Brain microvascular endothelial cell (primary cell): ENCODE results near the gene REPS1.
A peak's percentile ranks its signal among the peaks of the same experiment; 100 is the strongest.

Experiments used
- DNase-seq: peaks from one replicate; pipeline ENCODE4 v3.0.0-alpha.2; 2020
- H3K27ac ChIP-seq: fragments of 250-450 bp; sonication (Bioruptor Pico); 2 replicates; pipeline ENCODE4 v1.5.1; 2020; ENCODE audit warnings: mild to moderate bottlenecking, moderate library complexity
- H3K27me3 ChIP-seq: fragments of 250-450 bp; sonication (Bioruptor Pico); replicated peaks from 2 replicates; pipeline ENCODE4 v1.5.1; 2020; ENCODE audit warnings: mild to moderate bottlenecking
- H3K36me3 ChIP-seq: fragments of 250-450 bp; sonication (Bioruptor Pico); replicated peaks from 2 replicates; pipeline ENCODE4 v1.5.1; 2020; ENCODE audit warnings: mild to moderate bottlenecking
- H3K4me3 ChIP-seq: 2 replicates; pipeline ENCODE4 v1.5.1; 2011; ENCODE audit warnings: low read depth, mild to moderate bottlenecking, control low read depth, low read length, moderate library complexity
- in situ Hi-C: cut with HindIII; loops from 2 replicates; pipeline ENCODE4 v1.10.0; 2017; ENCODE audit warnings: low sequenced_read_pairs, low pct_ligation_motif_present
- TF ChIP-seq, protein P1 (sequence below): IDR thresholded peaks from 2 replicates; pipeline ENCODE4 v1.5.1; 2011; ENCODE audit warnings: low read depth, mild to moderate bottlenecking, moderate library complexity, low read length, control low read depth, inconsistent platforms; ENCODE audit errors: missing control alignments

The REPS1 gene

DNA sequence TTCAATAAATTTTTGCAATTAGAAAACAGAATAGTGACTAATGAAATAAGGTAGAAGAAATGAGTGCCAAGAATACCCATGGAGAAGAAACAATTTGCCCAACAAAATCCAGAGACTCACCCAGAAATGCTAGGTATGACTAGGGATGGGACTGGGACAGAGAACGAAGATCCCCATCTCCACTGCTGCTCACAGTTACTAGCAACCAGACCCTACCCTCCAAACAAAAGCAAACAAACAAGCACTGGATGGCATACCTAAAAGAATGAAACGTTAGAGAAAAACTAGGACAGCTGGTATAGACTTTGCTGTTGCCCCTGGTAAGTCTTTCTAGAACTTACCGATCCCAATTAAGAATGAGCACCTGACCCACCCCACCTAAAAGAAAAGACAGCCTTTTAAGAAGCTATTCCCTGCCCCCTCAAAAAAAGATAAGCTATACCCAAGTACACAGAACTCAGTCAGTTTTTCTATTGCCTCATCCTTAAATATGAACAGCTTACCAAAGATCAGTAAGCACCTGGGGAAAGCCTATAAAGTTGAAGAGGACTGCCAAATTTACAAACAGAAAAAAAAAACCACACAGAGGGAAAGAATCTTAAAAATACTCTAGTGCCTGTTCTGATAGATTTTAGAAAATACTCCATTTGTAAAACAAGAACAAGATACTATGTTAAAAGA is 31.7 kb downstream of the REPS1 start:
- H3K27me3 ChIP-seq, result no peaks in the 10 kb centered on the region
- no peak overlapping the region for H3K27ac ChIP-seq
- no peaks in the 10 kb centered on the region for H3K36me3 ChIP-seq
- no peak for DNase-seq
- in situ Hi-C loops, result no loop called here
- no peak overlapping the region for H3K4me3 ChIP-seq
- TF ChIP-seq, protein P1, sequence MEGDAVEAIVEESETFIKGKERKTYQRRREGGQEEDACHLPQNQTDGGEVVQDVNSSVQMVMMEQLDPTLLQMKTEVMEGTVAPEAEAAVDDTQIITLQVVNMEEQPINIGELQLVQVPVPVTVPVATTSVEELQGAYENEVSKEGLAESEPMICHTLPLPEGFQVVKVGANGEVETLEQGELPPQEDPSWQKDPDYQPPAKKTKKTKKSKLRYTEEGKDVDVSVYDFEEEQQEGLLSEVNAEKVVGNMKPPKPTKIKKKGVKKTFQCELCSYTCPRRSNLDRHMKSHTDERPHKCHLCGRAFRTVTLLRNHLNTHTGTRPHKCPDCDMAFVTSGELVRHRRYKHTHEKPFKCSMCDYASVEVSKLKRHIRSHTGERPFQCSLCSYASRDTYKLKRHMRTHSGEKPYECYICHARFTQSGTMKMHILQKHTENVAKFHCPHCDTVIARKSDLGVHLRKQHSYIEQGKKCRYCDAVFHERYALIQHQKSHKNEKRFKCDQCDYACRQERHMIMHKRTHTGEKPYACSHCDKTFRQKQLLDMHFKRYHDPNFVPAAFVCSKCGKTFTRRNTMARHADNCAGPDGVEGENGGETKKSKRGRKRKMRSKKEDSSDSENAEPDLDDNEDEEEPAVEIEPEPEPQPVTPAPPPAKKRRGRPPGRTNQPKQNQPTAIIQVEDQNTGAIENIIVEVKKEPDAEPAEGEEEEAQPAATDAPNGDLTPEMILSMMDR, result no peak

DNA sequence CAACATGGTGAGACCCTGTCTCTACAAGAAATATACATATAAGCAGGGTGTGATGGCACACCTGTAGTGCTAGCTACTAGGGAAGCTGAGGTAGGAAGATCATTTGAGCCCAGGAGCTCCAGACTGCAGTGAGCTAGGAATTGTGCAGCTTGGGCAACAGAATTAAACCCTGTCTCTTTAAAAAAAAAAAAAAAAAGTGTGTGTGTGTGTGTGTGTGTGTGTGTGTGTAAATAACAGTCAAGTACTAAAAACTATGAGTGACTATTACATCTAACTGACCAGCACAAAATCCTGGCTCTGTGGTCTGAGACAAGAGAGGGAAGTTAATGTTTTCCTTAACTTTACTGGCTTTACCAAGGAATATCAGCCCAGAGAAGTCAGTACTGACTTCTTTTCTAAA is 32.8 kb downstream of the REPS1 start:
- Histone ChIP-seq H3K36me3 (no peaks in the 10 kb centered on the region), H3K27ac (no peak overlapping the region), H3K4me3 (no peak overlapping the region), H3K27me3 (no peaks in the 10 kb centered on the region)
- DNase-seq, result no peak
- in situ Hi-C loops, result no loop called here
- TF ChIP-seq, protein P1, result no peak

DNA sequence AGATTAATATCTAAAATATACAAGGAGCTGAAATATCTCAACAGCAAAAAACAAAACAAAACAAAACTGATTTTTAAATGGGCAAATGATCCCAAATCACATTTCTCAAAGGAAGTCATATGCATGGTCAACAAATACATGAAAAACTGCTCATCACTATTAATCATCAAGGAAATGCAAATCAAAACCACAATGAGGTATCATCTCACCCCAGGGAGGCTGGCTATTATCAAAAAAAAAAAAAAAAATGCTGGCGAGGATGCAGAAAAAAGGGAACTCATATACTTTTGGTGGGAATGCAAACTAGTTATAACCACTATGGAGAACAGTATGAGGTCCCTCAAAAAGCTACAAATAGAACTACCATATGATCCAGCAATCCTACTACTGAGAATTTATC is 34.6 kb downstream of the REPS1 start:
- in situ Hi-C loops, result no loop called here
- peak overlapping the region; percentile 17 for H3K27ac ChIP-seq
- TF ChIP-seq, protein P1, result no peak
- no peaks in the 10 kb centered on the region for H3K27me3 ChIP-seq
- DNase-seq, result no peak
- no peaks in the 10 kb centered on the region for H3K36me3 ChIP-seq
- H3K4me3 ChIP-seq, result no peak overlapping the region

DNA sequence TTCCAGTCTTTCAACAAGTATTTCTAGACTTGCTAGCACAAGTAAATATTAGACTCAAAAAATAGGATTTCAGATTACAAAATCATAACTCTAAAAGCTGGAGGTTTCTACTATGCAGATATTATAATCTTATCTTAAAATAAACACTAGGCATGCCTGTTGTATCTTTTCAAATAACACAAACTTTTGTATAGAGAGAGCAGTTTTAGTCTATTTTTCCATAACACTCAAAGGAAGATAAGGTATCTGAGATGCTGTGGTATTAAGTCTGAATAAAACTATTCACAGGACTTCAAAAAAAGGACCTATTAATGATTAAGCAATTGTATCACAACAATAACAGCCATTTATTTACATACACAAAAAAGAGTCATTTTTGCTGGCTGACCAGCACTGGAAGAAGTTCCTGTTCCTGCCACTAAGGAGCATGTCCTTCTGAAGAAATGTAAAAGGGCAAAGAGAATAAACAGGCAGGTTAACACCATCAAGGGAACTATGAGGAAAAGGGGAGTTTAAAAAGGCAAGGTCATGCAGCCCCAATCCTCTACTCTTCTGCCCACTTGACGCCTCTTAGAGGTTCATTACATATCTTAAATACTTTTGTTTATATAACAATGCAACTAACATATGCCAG is 39.4 kb downstream of the REPS1 start:
- DNase-seq, result no peak
- in situ Hi-C loops, result no loop called here
- peaks cover 5% of the 10 kb centered on the region for H3K36me3 ChIP-seq
- TF ChIP-seq, protein P1, result peak; percentile 26
- H3K27me3 ChIP-seq, result no peaks in the 10 kb centered on the region
- H3K27ac ChIP-seq, result no peak overlapping the region
- H3K4me3 ChIP-seq, result no peak overlapping the region

DNA sequence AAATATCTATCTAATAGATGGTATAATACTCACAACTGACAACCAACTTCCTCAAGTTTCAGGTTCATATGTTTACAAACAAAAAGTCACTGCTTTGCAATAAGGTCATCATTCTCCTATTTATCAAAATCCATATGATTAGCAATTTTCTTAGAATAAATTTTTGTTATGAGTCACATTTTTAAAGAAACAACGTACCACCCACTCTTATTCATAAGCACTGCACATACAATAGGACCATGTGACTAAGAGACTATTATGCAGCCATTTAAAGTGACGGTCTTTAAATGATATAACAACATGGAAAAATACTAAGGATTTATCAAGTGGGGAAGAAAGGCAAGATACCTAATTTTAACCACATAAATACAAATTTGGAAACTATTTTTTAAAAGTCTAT is 40.0 kb downstream of the REPS1 start:
- H3K36me3 ChIP-seq, result peaks cover 5% of the 10 kb centered on the region
- in situ Hi-C loops, result no loop called here
- DNase-seq, result no peak
- H3K27me3 ChIP-seq, result no peaks in the 10 kb centered on the region
- no peak overlapping the region for H3K4me3 ChIP-seq
- TF ChIP-seq, protein P1, result no peak
- no peak overlapping the region for H3K27ac ChIP-seq
